ENCODE measurements around the gene JKAMP. TPM values are rescaled to one million over a fixed set of nuclear protein-coding genes. Genes with fewer than 3 reads are reported as not detected.

The JKAMP gene
- total RNA-seq, 3 donors from 2014 or later: 32.9 to 39.2 (median 37.4) TPM

GRCh38 chr14:59482541-59483331 lies 1.6 kb upstream of the JKAMP start:
- no peak for ATAC-seq
- peaks cover 24% of the 10 kb centered on the region for H3K4me1 ChIP-seq (ENCODE audit: low read depth)

GRCh38 chr14:59483363-59483762 lies 954 bp upstream of the JKAMP start:
- no peaks in the 10 kb centered on the region for H3K9me3 ChIP-seq
- peak overlapping the region; percentile 74 for H3K4me3 ChIP-seq
- intact Hi-C loops (cut with DNase I, micrococcal nuclease): no loop called here
- H3K36me3 ChIP-seq (ENCODE audit: low read depth): no peaks in the 10 kb centered on the region
- DNase-seq (no peak), ATAC-seq (no peak)
- no peak for TF ChIP-seq CTCF (IDR thresholded peaks at IDR 0.05)
- H3K4me1 ChIP-seq (ENCODE audit: low read depth): peaks cover 28% of the 10 kb centered on the region

More at GRCh38 chr14:59482541-59483331, 1.6 kb upstream of the JKAMP start:
- no peak for TF ChIP-seq CTCF (IDR thresholded peaks at IDR 0.05)
- peak in 1 of 3 donors; percentile 32 for DNase-seq
- no peak overlapping the region for H3K4me3 ChIP-seq
- intact Hi-C loops (cut with DNase I, micrococcal nuclease): no loop called here
- no peaks in the 10 kb centered on the region for H3K9me3 ChIP-seq
- no peaks in the 10 kb centered on the region for H3K36me3 ChIP-seq (ENCODE audit: low read depth)

GRCh38 chr14:59484639-59485175 lies 390 bp downstream of the JKAMP start:
- H3K36me3 ChIP-seq (ENCODE audit: low read depth): no peaks in the 10 kb centered on the region
- no peaks in the 10 kb centered on the region for H3K9me3 ChIP-seq
- no peak for DNase-seq
- peaks cover 32% of the 10 kb centered on the region for H3K4me1 ChIP-seq (ENCODE audit: low read depth)
- intact Hi-C loops (cut with DNase I, micrococcal nuclease): no loop called here
- peak; percentile 65 for ATAC-seq
- TF ChIP-seq CTCF (IDR thresholded peaks at IDR 0.05): no peak
- peak overlapping the region; percentile 74 for H3K4me3 ChIP-seq

GRCh38 chr14:59490756-59491155 lies 6.4 kb downstream of the JKAMP start:
- ATAC-seq (no peak), DNase-seq (no peak)
- H3K4me1 ChIP-seq (ENCODE audit: low read depth): peaks cover 20% of the 10 kb centered on the region
- H3K4me3 ChIP-seq: no peak overlapping the region
- H3K9me3 ChIP-seq: no peaks in the 10 kb centered on the region
- H3K36me3 ChIP-seq (ENCODE audit: low read depth): no peaks in the 10 kb centered on the region
- intact Hi-C loops (cut with DNase I, micrococcal nuclease): no loop called here
- no peak for TF ChIP-seq CTCF (IDR thresholded peaks at IDR 0.05)

- no peaks in the 10 kb centered on the region for H3K9me3 ChIP-seq
- no peak for TF ChIP-seq CTCF (IDR thresholded peaks at IDR 0.05)
- peaks cover 7% of the 10 kb centered on the region for H3K4me1 ChIP-seq (ENCODE audit: low read depth)
- intact Hi-C loops (cut with DNase I, micrococcal nuclease): no loop called here
- ATAC-seq: no peak
- H3K4me3 ChIP-seq: no peak overlapping the region
- H3K36me3 ChIP-seq (ENCODE audit: low read depth): no peaks in the 10 kb centered on the region
- no peak for DNase-seq
Observed at GRCh38 chr14:59492384-59492783, 8.1 kb downstream of the JKAMP start.

All from mucosa of descending colon (tissue), 3 donors.